Measurements from ENCODE around the gene RAD51B. TPM values are rescaled to one million over a fixed set of nuclear protein-coding genes. Genes with fewer than 3 reads are reported as not detected.

The RAD51B gene
- total RNA-seq, 1 experiment from 2014 or later: 20.0 TPM

DNA sequence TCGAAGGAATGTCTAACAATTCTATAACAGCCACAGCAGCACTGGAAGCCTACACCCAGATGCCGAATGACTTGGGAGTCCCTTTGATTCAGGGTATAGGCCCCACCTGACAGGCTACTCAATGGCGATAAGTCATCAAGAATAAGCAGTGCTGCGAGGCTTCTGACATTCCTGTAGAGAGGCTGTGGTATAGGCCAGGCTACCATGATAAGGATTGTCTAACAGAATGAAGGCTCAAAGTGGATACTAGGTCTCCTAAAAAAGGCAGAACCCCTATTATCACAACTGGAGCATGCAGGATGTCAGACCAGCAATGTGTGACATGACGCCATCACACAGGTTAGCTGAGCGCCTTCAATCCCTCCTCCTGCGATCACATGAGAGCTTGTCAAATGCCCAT, 920.1 kb downstream of the RAD51B start:
- no peaks in the 10 kb centered on the region for H4K20me1 ChIP-seq (ENCODE audit: insufficient read depth)
- H3K9ac ChIP-seq (ENCODE audit: low read length): no peak overlapping the region
- H2AFZ ChIP-seq (ENCODE audit: low read depth, low read length, poor library complexity, severe bottlenecking): no peak overlapping the region
- no peaks in the 10 kb centered on the region for H3K27me3 ChIP-seq (ENCODE audit: insufficient read depth, low read length)
- no TSS peak for BruUV-seq (replicated peaks)
- no peaks in the 10 kb centered on the region for H3K36me3 ChIP-seq (ENCODE audit: control insufficient read depth in 1 of 2, insufficient read depth in 2 of 2, low read length in 2 of 2)
- H3K4me3 ChIP-seq (replicated peaks in 1 of 2; ENCODE audit: low read depth in 1 of 2, low read length in 2 of 2): no peak overlapping the region
- no peaks in the 10 kb centered on the region; a peak in 1 of 4 replicates for H3K4me1 ChIP-seq (ENCODE audit: control insufficient read depth in 1 of 2, insufficient read depth in 2 of 2, low read length in 2 of 2)
- ChIA-PET CTCF (no interaction called here), POLR2A (no interaction called here), RAD21 (ENCODE audit: low non-redundant PET in 1 of 2, low total read pairs in 2 of 2, uncharacterized antibody in 2 of 2, unreplicated experiment in 2 of 2) (no interaction called here)
- TF ChIP-seq POLR2A (IDR thresholded peaks at IDR 0.05; ENCODE audit: borderline replicate concordance, extremely low read depth, insufficient read depth, insufficient read length): no peak
- TF ChIP-seq, protein P1, sequence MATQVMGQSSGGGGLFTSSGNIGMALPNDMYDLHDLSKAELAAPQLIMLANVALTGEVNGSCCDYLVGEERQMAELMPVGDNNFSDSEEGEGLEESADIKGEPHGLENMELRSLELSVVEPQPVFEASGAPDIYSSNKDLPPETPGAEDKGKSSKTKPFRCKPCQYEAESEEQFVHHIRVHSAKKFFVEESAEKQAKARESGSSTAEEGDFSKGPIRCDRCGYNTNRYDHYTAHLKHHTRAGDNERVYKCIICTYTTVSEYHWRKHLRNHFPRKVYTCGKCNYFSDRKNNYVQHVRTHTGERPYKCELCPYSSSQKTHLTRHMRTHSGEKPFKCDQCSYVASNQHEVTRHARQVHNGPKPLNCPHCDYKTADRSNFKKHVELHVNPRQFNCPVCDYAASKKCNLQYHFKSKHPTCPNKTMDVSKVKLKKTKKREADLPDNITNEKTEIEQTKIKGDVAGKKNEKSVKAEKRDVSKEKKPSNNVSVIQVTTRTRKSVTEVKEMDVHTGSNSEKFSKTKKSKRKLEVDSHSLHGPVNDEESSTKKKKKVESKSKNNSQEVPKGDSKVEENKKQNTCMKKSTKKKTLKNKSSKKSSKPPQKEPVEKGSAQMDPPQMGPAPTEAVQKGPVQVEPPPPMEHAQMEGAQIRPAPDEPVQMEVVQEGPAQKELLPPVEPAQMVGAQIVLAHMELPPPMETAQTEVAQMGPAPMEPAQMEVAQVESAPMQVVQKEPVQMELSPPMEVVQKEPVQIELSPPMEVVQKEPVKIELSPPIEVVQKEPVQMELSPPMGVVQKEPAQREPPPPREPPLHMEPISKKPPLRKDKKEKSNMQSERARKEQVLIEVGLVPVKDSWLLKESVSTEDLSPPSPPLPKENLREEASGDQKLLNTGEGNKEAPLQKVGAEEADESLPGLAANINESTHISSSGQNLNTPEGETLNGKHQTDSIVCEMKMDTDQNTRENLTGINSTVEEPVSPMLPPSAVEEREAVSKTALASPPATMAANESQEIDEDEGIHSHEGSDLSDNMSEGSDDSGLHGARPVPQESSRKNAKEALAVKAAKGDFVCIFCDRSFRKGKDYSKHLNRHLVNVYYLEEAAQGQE (IDR thresholded peaks at IDR 0.05; ENCODE audit: low read depth): no peak
- no peak for TF ChIP-seq ZNF274 (IDR thresholded peaks at IDR 0.05; ENCODE audit: low read depth, low read length)
- no peak for TF ChIP-seq SP1 (IDR thresholded peaks at IDR 0.05; ENCODE audit: low read depth)
- TF ChIP-seq, protein P2, sequence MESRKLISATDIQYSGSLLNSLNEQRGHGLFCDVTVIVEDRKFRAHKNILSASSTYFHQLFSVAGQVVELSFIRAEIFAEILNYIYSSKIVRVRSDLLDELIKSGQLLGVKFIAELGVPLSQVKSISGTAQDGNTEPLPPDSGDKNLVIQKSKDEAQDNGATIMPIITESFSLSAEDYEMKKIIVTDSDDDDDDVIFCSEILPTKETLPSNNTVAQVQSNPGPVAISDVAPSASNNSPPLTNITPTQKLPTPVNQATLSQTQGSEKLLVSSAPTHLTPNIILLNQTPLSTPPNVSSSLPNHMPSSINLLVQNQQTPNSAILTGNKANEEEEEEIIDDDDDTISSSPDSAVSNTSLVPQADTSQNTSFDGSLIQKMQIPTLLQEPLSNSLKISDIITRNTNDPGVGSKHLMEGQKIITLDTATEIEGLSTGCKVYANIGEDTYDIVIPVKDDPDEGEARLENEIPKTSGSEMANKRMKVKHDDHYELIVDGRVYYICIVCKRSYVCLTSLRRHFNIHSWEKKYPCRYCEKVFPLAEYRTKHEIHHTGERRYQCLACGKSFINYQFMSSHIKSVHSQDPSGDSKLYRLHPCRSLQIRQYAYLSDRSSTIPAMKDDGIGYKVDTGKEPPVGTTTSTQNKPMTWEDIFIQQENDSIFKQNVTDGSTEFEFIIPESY (IDR thresholded peaks at IDR 0.05; ENCODE audit: extremely low read depth, insufficient replicate concordance, low read length): no peak
- TF ChIP-seq SIN3A (IDR thresholded peaks at IDR 0.05; ENCODE audit: low read depth): no peak
- TF ChIP-seq EZH2phosphoT487 (IDR thresholded peaks at IDR 0.05; ENCODE audit: borderline replicate concordance): no peak
- no peak for TF ChIP-seq TCF7L2 (IDR thresholded peaks at IDR 0.05; ENCODE audit: borderline replicate concordance, extremely low read depth, insufficient read depth, insufficient read length)
- no peak for TF ChIP-seq EGR1 (IDR thresholded peaks at IDR 0.05; ENCODE audit: low read depth)
- no peak for TF ChIP-seq POLR2AphosphoS5 (IDR thresholded peaks at IDR 0.05; ENCODE audit: low read depth, low read length)
- TF ChIP-seq RAD21 (IDR thresholded peaks at IDR 0.05; ENCODE audit: low read depth): no peak
- TF ChIP-seq FOSL1 (IDR thresholded peaks at IDR 0.05; ENCODE audit: low read depth): no peak
- TF ChIP-seq CEBPB (IDR thresholded peaks at IDR 0.05; ENCODE audit: low read depth): no peak
- TF ChIP-seq SRF (IDR thresholded peaks at IDR 0.05; ENCODE audit: low read depth): no peak
- no peak for TF ChIP-seq EZH2 (IDR thresholded peaks at IDR 0.05)
- TF ChIP-seq, protein P3, sequence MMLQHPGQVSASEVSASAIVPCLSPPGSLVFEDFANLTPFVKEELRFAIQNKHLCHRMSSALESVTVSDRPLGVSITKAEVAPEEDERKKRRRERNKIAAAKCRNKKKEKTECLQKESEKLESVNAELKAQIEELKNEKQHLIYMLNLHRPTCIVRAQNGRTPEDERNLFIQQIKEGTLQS (IDR thresholded peaks at IDR 0.05): no peak
- no peak for TF ChIP-seq ZFX (IDR thresholded peaks at IDR 0.05)
- no peak for TF ChIP-seq YY1 (IDR thresholded peaks at IDR 0.05; ENCODE audit: extremely low read depth, insufficient replicate concordance, low read depth, low read length)
- TF ChIP-seq, protein P4, sequence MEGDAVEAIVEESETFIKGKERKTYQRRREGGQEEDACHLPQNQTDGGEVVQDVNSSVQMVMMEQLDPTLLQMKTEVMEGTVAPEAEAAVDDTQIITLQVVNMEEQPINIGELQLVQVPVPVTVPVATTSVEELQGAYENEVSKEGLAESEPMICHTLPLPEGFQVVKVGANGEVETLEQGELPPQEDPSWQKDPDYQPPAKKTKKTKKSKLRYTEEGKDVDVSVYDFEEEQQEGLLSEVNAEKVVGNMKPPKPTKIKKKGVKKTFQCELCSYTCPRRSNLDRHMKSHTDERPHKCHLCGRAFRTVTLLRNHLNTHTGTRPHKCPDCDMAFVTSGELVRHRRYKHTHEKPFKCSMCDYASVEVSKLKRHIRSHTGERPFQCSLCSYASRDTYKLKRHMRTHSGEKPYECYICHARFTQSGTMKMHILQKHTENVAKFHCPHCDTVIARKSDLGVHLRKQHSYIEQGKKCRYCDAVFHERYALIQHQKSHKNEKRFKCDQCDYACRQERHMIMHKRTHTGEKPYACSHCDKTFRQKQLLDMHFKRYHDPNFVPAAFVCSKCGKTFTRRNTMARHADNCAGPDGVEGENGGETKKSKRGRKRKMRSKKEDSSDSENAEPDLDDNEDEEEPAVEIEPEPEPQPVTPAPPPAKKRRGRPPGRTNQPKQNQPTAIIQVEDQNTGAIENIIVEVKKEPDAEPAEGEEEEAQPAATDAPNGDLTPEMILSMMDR (IDR thresholded peaks at IDR 0.05 in 2 of 3, conservative IDR thresholded peaks at IDR 0.05 in 1 of 3; ENCODE audit: borderline replicate concordance in 1 of 3, insufficient read depth in 1 of 3, low read depth in 2 of 3, low read length in 2 of 3): no peak
- DNase-seq (ENCODE audit: low read depth, low spot score) (no peak), ATAC-seq (no peak)
- no peak overlapping the region for H3K27ac ChIP-seq (ENCODE audit: low read depth, low read length)
- no peaks in the 10 kb centered on the region for H3K79me2 ChIP-seq (ENCODE audit: insufficient read depth, low read length)
- no peaks in the 10 kb centered on the region for H3K9me2 ChIP-seq (ENCODE audit: insufficient read depth)
- peaks cover 0 to 4% of the 10 kb centered on the region in 2 experiments; a peak in 1 of 4 replicates for H3K9me3 ChIP-seq (ENCODE audit: control insufficient read depth in 1 of 2, insufficient read depth in 1 of 2, low read depth in 1 of 2, low read length in 2 of 2)
- intact Hi-C loops (cut with micrococcal nuclease): no loop called here
- H3K4me2 ChIP-seq (ENCODE audit: low read length): no peak overlapping the region

All from HCT116 (cell line).